Cardiac muscle cell (in vitro differentiated cells and primary cell): ENCODE measurements around the gene TMEM130. TPM values are rescaled to one million over a fixed set of nuclear protein-coding genes. Genes with fewer than 3 reads are reported as not detected.
A peak's percentile ranks its signal among the peaks of the same experiment; 100 is the strongest.

ENCODE experiments used
- DNase-seq, 2 donors: peaks; one replicate each; pipeline versions ENCODE4 v3.0.0 to v3.0.0-alpha.2; 2010 to 2017; ENCODE audit warnings: low read depth in 1 of 2, low spot score in 1 of 2
- H3K27ac ChIP-seq: fragments of 200-600 bp; sonication (generic); 2 replicates; pipeline ENCODE4 v1.5.1; 2016
- H3K27me3 ChIP-seq: fragments of 200-600 bp; sonication (generic); 2 replicates; pipeline ENCODE4 v1.6.0; 2016; ENCODE audit warnings: control low read depth
- H3K36me3 ChIP-seq: fragments of 200-600 bp; sonication (generic); 2 replicates; pipeline ENCODE4 v1.5.1; 2016; ENCODE audit warnings: control low read depth
- H3K4me1 ChIP-seq: fragments of 200-600 bp; sonication (generic); 2 replicates; pipeline ENCODE4 v1.8.1; 2017; ENCODE audit warnings: low read depth, mild to moderate bottlenecking, mixed run types
- H3K4me3 ChIP-seq: fragments of 200-600 bp; sonication (generic); 2 replicates; pipeline ENCODE4 v1.5.1; 2016; ENCODE audit warnings: mild to moderate bottlenecking
- H3K9me3 ChIP-seq: fragments of 200-600 bp; sonication (generic); 2 replicates; pipeline ENCODE4 v1.5.1; 2017; ENCODE audit warnings: low read depth, mild to moderate bottlenecking, control low read depth
- polyA plus RNA-seq: library from polyadenylated mRNA; unstranded; fragments of >200 nt; fragmentation: Nextera tagmentation; extraction: Ambion mirVana; gene quantifications from 2 replicates; pipeline ENCODE4 v1.2.1, GENCODE V29; 2016
- total RNA-seq: library from RNA; depleted of rRNA; stranded (reverse); fragments of >200 nt; gene quantifications from 2 replicates; pipeline ENCODE4 v1.2.3, GENCODE V29; 2016
- TF ChIP-seq, protein P1 (sequence below): IDR thresholded peaks from 2 replicates; pipeline ENCODE4 v1.5.1; 2012; ENCODE audit warnings: low read depth, mild to moderate bottlenecking, low read length

Gene TMEM130
- total and polyA plus RNA-seq, 2 experiments from 2014 or later: 0.51 to 0.54 TPM

DNA sequence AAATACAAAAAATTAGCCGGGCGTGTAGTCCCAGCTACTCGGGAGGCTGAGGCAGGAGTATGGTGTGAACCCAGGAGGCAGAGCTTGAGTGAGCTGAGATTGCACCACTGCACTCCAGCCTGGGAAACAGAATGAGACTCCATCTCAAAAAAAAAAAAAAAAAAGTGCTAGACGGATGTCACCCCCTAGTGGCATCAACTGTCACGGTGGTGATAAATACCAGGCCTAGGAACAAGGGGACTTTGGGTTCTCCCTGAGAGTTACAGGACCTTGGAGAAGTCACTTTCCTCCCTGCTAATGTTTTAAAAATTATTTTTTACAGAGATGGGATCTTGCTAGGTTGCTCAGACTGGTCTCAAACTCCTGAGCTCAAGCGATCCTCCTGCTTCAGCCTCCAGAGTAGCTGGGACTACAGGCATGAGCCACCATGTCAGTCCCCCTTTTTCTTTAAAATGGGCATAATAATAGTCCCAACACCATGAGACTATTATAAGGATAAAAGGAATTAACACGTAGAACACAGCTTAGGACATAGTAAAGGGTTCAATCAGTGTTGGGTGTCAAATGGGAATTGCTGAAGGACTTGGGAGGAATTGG, 2.6 kb upstream of the TMEM130 start:
- H3K36me3 ChIP-seq: no peaks in the 10 kb centered on the region
- DNase-seq: no peak
- H3K9me3 ChIP-seq: no peaks in the 10 kb centered on the region
- H3K4me3 ChIP-seq: no peak overlapping the region
- H3K27ac ChIP-seq: no peak overlapping the region
- TF ChIP-seq, protein P1, sequence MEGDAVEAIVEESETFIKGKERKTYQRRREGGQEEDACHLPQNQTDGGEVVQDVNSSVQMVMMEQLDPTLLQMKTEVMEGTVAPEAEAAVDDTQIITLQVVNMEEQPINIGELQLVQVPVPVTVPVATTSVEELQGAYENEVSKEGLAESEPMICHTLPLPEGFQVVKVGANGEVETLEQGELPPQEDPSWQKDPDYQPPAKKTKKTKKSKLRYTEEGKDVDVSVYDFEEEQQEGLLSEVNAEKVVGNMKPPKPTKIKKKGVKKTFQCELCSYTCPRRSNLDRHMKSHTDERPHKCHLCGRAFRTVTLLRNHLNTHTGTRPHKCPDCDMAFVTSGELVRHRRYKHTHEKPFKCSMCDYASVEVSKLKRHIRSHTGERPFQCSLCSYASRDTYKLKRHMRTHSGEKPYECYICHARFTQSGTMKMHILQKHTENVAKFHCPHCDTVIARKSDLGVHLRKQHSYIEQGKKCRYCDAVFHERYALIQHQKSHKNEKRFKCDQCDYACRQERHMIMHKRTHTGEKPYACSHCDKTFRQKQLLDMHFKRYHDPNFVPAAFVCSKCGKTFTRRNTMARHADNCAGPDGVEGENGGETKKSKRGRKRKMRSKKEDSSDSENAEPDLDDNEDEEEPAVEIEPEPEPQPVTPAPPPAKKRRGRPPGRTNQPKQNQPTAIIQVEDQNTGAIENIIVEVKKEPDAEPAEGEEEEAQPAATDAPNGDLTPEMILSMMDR: peak; percentile 4
- H3K4me1 ChIP-seq: no peaks in the 10 kb centered on the region
- H3K27me3 ChIP-seq: peaks cover 42% of the 10 kb centered on the region

DNA sequence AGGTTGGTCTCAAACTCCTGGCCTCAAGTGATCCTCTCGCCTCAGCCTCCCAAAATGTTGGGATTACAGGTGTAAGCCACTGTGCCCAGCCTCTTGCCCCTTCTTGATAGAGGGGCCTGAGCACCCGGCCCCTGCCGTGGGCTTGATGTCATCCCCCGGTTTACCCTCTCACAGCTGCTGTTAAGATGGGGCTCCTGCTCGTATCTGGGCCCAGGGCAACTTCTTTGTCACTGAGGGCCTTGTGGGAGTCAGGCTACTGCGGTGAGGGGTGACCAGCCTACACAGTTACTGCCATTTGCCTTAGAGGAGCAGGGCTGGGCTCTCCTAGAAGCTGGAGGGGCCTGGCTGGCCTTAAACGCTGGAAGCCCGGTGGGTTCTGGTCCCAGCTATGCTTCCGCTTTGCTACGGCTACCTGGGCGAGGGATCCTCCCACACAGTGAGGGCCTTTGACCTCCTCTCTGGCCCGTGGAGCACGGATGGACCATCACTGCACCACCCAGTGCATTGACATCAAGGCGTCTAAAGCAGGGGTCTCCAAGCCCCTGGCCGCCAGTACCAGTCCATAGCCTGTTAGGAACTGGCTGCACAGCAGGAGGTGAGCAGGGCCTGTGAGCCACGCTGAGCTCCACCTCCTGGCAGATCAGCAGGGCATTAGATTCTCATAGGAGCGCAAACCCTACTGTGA, 1.1 kb upstream of the TMEM130 start:
- Histone ChIP-seq H3K27ac (no peak overlapping the region), H3K36me3 (no peaks in the 10 kb centered on the region), H3K4me1 (peaks cover 3% of the 10 kb centered on the region), H3K4me3 (no peak overlapping the region), H3K9me3 (no peaks in the 10 kb centered on the region), H3K27me3 (peaks cover 42% of the 10 kb centered on the region)
- no peak for DNase-seq
- TF ChIP-seq, protein P1: no peak

DNA sequence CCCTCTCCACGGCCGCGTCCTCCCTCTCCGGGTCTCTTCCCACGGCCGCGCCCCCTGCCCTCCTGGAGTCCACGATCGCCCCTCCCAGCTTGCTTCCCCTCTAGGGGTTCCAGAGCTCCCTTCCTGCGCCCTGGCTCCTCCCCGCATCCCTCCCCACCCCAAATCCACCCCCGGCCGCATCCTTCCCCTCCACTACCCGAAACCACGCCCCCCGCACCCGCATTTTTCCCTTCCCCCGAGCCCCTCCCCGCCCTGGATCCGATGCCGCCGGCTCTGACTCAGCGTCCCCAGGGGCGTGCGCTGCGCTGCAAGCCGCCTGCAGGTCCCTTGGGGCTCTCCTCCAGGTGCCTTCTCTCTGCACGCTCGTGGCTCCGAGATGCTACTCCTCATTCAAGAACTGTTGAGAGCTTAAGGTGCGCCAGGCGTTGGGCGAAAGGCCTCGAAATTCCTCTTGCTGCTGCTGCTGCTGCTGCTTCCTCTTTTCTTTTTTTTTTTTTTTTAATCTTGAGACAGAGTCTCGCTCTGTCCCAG, 372 bp upstream of the TMEM130 start:
- Histone ChIP-seq H3K27ac (no peak overlapping the region), H3K4me1 (peaks cover 3% of the 10 kb centered on the region), H3K36me3 (no peaks in the 10 kb centered on the region), H3K9me3 (no peaks in the 10 kb centered on the region), H3K4me3 (peak overlapping the region; percentile 58), H3K27me3 (peaks cover 42% of the 10 kb centered on the region)
- TF ChIP-seq, protein P1: no peak
- peak; percentile 39 to 47 for DNase-seq

DNA sequence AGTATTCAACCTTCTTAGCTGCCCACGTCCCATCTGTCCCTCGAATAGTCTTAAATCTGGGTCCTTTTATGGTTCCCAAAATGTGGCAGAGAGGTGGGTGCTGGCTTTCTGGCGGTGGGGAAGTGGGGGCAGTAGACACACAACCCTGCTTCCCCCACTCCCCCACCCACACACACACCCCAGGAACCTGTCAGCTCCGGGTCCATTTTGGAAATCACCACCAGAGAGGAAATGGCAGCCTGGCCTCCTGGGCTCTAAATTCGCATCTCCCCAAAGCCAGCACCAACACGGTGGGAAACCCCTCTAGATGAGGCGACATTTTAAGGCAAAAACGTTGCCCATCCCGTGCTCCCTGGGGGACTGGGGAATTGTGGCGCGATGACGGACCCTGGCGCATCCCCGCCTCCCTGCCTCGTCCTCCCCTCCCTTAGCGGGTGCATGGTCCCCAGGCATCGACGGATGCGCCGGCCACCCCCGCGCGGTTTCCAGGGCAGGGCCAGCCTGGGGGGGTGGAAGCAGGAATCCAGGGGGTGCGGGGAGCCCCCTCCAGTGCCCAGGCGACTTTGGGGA, 702 bp downstream of the TMEM130 start:
- H3K27me3 ChIP-seq: peaks cover 45% of the 10 kb centered on the region
- H3K27ac ChIP-seq: no peak overlapping the region
- no peak for DNase-seq
- H3K4me3 ChIP-seq: peak overlapping the region; percentile 58
- no peaks in the 10 kb centered on the region for H3K36me3 ChIP-seq
- peaks cover 3% of the 10 kb centered on the region for H3K4me1 ChIP-seq
- TF ChIP-seq, protein P1: no peak
- no peaks in the 10 kb centered on the region for H3K9me3 ChIP-seq

DNA sequence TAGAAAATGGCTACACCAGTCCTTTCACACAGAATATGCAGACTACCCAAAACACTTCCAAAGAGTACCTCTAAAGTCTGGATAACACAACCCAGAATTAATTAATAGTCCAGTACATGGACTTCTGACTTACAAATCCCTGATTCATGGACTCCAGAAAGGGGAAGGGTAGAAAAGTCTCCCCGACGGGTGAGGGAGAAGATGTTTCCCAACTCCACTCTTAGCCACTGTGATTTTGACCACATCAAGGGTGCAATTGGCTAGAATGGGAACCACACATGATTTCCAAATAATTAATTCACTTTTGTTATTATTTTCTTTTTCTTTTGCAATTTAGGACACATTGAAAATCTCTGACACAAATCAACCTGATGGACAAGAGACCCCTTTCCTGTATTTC, 1.4 kb downstream of the TMEM130 start:
- Histone ChIP-seq H3K4me3 (no peak overlapping the region), H3K9me3 (no peaks in the 10 kb centered on the region), H3K36me3 (no peaks in the 10 kb centered on the region), H3K27me3 (peaks cover 45% of the 10 kb centered on the region), H3K4me1 (peaks cover 3% of the 10 kb centered on the region), H3K27ac (no peak overlapping the region)
- TF ChIP-seq, protein P1: no peak
- DNase-seq: no peak
